Hepatocyte (in vitro differentiated cells): ENCODE data around the gene PRPF8. TPM values are rescaled to one million over a fixed set of nuclear protein-coding genes. Genes with fewer than 3 reads are reported as not detected.

ENCODE experiments used
- DNase-seq: peaks from one replicate; pipeline ENCODE4 v3.0.0-alpha.2; 2016; ENCODE audit warnings: low spot score
- H2AFZ ChIP-seq: fragments of 200-600 bp; sonication (generic); 2 replicates; pipeline ENCODE4 v1.6.0; 2016; ENCODE audit warnings: antibody characterized with exemption, mild to moderate bottlenecking
- H3K27ac ChIP-seq: fragments of 200-600 bp; sonication (generic); 2 replicates; pipeline ENCODE4 v1.5.1; 2016; ENCODE audit warnings: mild to moderate bottlenecking
- H3K27me3 ChIP-seq: fragments of 200-600 bp; sonication (generic); 2 replicates; pipeline ENCODE4 v1.6.1; 2016
- H3K36me3 ChIP-seq: fragments of 200-600 bp; sonication (generic); replicated peaks from 2 replicates; pipeline ENCODE4 v1.5.1; 2016; ENCODE audit warnings: low read depth; ENCODE audit not compliant: insufficient read depth
- H3K4me1 ChIP-seq: fragments of 200-600 bp; sonication (generic); 2 replicates; pipeline ENCODE4 v1.5.1; 2016; ENCODE audit warnings: mild to moderate bottlenecking, moderate library complexity; ENCODE audit not compliant: insufficient read depth
- H3K4me2 ChIP-seq: fragments of 200-600 bp; sonication (generic); 2 replicates; pipeline ENCODE4 v1.6.0; 2016
- H3K4me3 ChIP-seq: fragments of 200-600 bp; sonication (generic); 2 replicates; pipeline ENCODE4 v1.5.1; 2016; ENCODE audit warnings: mild to moderate bottlenecking
- H3K79me2 ChIP-seq: fragments of 200-600 bp; sonication (generic); 2 replicates; pipeline ENCODE4 v1.6.0; 2017; ENCODE audit warnings: mild to moderate bottlenecking
- H3K9me2 ChIP-seq: fragments of 200-600 bp; sonication (generic); replicated peaks from 2 replicates; pipeline ENCODE4 v1.6.0; 2017; ENCODE audit warnings: mild to moderate bottlenecking; ENCODE audit not compliant: insufficient read depth
- H3K9me3 ChIP-seq: fragments of 200-600 bp; sonication (generic); 2 replicates; pipeline ENCODE4 v1.5.1; 2016; ENCODE audit warnings: low read depth, mild to moderate bottlenecking
- H4K20me1 ChIP-seq: fragments of 200-600 bp; sonication (generic); 2 replicates; pipeline ENCODE4 v1.6.0; 2016; ENCODE audit warnings: mild to moderate bottlenecking; ENCODE audit not compliant: insufficient read depth, poor library complexity, severe bottlenecking
- EZH2 ChIP-seq: fragments of 200-600 bp; sonication (generic); IDR thresholded peaks from 2 replicates; pipeline ENCODE4 v1.6.1; 2016; ENCODE audit warnings: antibody characterized with exemption, mild to moderate bottlenecking, borderline replicate concordance
- EZH2phosphoT487 ChIP-seq: fragments of 200-600 bp; sonication (generic); IDR thresholded peaks from one replicate; pipeline ENCODE4 v1.6.1; 2018; ENCODE audit warnings: antibody characterized with exemption, mild to moderate bottlenecking, low read depth, moderate library complexity; ENCODE audit not compliant: unreplicated experiment, severe bottlenecking
- WGBS: methylation state at CpG from one replicate; pipeline ENCODE4 v1.1.6; 2016; ENCODE audit warnings: low lambda C conversion rate; ENCODE audit errors: missing lambda C conversion rate; 5-methylcytosine and 5-hydroxymethylcytosine counted together
- polyA plus RNA-seq: library from polyadenylated mRNA; unstranded; fragments of >200 nt; fragmentation: Nextera tagmentation; extraction: Ambion mirVana; gene quantifications from 2 replicates; pipeline ENCODE4 v1.2.1, GENCODE V29; 2016
- total RNA-seq: library from RNA; depleted of rRNA; stranded (reverse); fragments of >200 nt; gene quantifications from 2 replicates; pipeline ENCODE4 v1.2.3, GENCODE V29; 2014
- TF ChIP-seq, protein P1 (sequence below): fragments of 200-600 bp; sonication (generic); IDR thresholded peaks from 2 replicates; pipeline ENCODE4 v1.5.1; 2016; ENCODE audit warnings: antibody characterized with exemption, mild to moderate bottlenecking; ENCODE audit not compliant: poor library complexity

The PRPF8 gene
- total and polyA plus RNA-seq, 2 experiments from 2014 or later = 107 to 119 TPM

DNA sequence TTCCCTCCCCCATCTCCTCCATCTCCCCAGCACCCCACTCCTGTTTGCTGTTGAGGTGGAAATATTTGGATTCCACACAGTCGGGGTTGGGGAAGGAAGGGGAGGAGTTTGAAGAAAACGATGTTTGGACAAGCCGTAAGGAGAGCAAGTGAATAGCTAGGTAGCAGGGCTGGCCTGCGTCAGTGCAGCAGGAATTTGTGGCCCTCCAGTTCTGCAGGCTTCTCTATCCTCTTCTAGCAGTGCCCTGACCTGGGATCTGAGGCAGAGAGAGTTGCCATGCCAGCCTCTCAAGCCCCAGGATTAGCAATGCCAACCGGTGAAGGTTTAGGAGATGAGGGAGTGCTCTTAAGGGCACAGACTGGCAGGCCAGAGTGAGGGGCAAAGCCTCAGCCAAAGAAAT, 13.0 kb upstream of the PRPF8 start:
- Histone ChIP-seq H2AFZ (no peak overlapping the region), H3K9me3 (no peaks in the 10 kb centered on the region), H4K20me1 (no peaks in the 10 kb centered on the region), H3K27me3 (no peaks in the 10 kb centered on the region), H3K9me2 (no peaks in the 10 kb centered on the region), H3K79me2 (no peaks in the 10 kb centered on the region), H3K4me1 (no peaks in the 10 kb centered on the region), H3K4me2 (no peak overlapping the region), H3K27ac (no peak overlapping the region), H3K36me3 (no peaks in the 10 kb centered on the region), H3K4me3 (no peak overlapping the region)
- DNase-seq = no peak
- TF ChIP-seq EZH2phosphoT487 (no peak), EZH2 (no peak)
- TF ChIP-seq, protein P1, sequence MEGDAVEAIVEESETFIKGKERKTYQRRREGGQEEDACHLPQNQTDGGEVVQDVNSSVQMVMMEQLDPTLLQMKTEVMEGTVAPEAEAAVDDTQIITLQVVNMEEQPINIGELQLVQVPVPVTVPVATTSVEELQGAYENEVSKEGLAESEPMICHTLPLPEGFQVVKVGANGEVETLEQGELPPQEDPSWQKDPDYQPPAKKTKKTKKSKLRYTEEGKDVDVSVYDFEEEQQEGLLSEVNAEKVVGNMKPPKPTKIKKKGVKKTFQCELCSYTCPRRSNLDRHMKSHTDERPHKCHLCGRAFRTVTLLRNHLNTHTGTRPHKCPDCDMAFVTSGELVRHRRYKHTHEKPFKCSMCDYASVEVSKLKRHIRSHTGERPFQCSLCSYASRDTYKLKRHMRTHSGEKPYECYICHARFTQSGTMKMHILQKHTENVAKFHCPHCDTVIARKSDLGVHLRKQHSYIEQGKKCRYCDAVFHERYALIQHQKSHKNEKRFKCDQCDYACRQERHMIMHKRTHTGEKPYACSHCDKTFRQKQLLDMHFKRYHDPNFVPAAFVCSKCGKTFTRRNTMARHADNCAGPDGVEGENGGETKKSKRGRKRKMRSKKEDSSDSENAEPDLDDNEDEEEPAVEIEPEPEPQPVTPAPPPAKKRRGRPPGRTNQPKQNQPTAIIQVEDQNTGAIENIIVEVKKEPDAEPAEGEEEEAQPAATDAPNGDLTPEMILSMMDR = no peak
- WGBS = 39% methylated on average over 5 of the region's 5 CpGs

GRCh38 chr17:1695365-1695764, 10.7 kb upstream of the PRPF8 start:
- no peak overlapping the region for H3K4me3 ChIP-seq
- no peaks in the 10 kb centered on the region for H3K79me2 ChIP-seq
- no peak for DNase-seq
- H3K9me2 ChIP-seq = no peaks in the 10 kb centered on the region
- no peaks in the 10 kb centered on the region for H4K20me1 ChIP-seq
- H3K4me2 ChIP-seq = no peak overlapping the region
- H3K27me3 ChIP-seq = no peaks in the 10 kb centered on the region
- no peak overlapping the region for H2AFZ ChIP-seq
- H3K36me3 ChIP-seq = no peaks in the 10 kb centered on the region
- WGBS = 89% methylated on average over 8 of the region's 8 CpGs
- H3K27ac ChIP-seq = no peak overlapping the region
- no peaks in the 10 kb centered on the region for H3K9me3 ChIP-seq
- TF ChIP-seq EZH2phosphoT487 (no peak), EZH2 (no peak)
- TF ChIP-seq, protein P1 = no peak
- H3K4me1 ChIP-seq = no peaks in the 10 kb centered on the region

DNA sequence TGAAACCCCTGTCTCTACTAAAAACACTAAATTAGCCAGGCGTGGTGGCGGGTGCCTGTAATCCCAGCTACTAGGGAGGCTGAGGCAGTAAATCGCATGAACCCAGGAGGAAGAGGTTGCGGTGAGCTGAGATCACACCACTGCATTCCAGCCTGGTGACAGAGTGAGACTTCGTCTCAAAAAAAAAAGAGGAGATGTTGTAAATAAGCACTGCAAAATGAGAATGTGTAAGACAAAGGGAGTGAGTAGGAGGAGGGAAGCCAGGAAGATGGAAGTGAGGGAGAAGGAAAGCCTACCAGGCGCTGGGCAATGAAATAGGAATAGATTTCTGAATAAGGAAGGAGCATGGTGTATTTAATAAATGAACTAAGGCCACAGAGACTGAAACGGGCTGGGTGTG, 8.7 kb upstream of the PRPF8 start:
- WGBS = 89% methylated on average over 7 of the region's 7 CpGs
- no peak for DNase-seq
- no peak overlapping the region for H3K4me2 ChIP-seq
- no peak overlapping the region for H3K4me3 ChIP-seq
- H3K79me2 ChIP-seq = no peaks in the 10 kb centered on the region
- no peaks in the 10 kb centered on the region for H3K9me2 ChIP-seq
- H3K27ac ChIP-seq = no peak overlapping the region
- TF ChIP-seq EZH2phosphoT487 = no peak
- no peak for TF ChIP-seq EZH2
- TF ChIP-seq, protein P1 = no peak
- no peaks in the 10 kb centered on the region for H3K4me1 ChIP-seq
- H3K9me3 ChIP-seq = no peaks in the 10 kb centered on the region
- H2AFZ ChIP-seq = no peak overlapping the region
- H3K27me3 ChIP-seq = no peaks in the 10 kb centered on the region
- H4K20me1 ChIP-seq = no peaks in the 10 kb centered on the region
- no peaks in the 10 kb centered on the region for H3K36me3 ChIP-seq
